Muscle of leg (tissue), 11 donors: Measurements from ENCODE around the gene NUP62. TPM values are rescaled to one million over a fixed set of nuclear protein-coding genes. Genes with fewer than 3 reads are reported as not detected.

Experiments
- DNase-seq: peaks from one replicate; pipeline ENCODE4 v3.0.0; 2013
- H3K27ac ChIP-seq: one replicate; pipeline ENCODE4 v1.5.1; 2013; ENCODE audit warnings: mild to moderate bottlenecking, low read length, control low read depth
- H3K27me3 ChIP-seq: one replicate; pipeline ENCODE4 v1.6.1; 2013; ENCODE audit warnings: low read length; ENCODE audit not compliant: control insufficient read depth, insufficient read depth
- H3K36me3 ChIP-seq: one replicate; pipeline ENCODE4 v1.6.1; 2013; ENCODE audit warnings: low read length; ENCODE audit not compliant: control insufficient read depth, insufficient read depth
- H3K4me1 ChIP-seq: one replicate; pipeline ENCODE4 v1.6.1; 2013; ENCODE audit warnings: low read length; ENCODE audit not compliant: control insufficient read depth, insufficient read depth
- H3K4me3 ChIP-seq: one replicate; pipeline ENCODE4 v1.5.1; 2013; ENCODE audit warnings: low read length, control low read depth
- H3K9me3 ChIP-seq: replicated peaks from 2 replicates; pipeline ENCODE4 v1.6.1; 2013; ENCODE audit warnings: low read depth, low read length; ENCODE audit not compliant: control insufficient read depth
- WGBS: methylation state at CpG from one replicate; pipeline ENCODE4 v1.1.5; 2013; ENCODE audit warnings: missing lambda C conversion rate; ENCODE audit not compliant: insufficient coverage; 5-methylcytosine and 5-hydroxymethylcytosine counted together
- polyA plus RNA-seq, 8 donors: library from polyadenylated mRNA; unstranded; fragments of 120-200 nt; gene quantifications; one replicate each; pipeline versions ENCODE4 v1.2.1 to v1.2.3, GENCODE V29; 2013; ENCODE audit warnings: inconsistent platforms in 1 of 8, low replicate concordance in 1 of 8; ENCODE audit not compliant: insufficient read length in 8 of 8, insufficient read depth in 1 of 8
- total RNA-seq: library from RNA; stranded (reverse); fragments of 120-200 nt; gene quantifications from one replicate; pipeline ENCODE4 v1.2.4, GENCODE V29; 2013

Gene NUP62
- total and polyA plus RNA-seq, 9 donors = 37.6 to 61.9 (median 51.7) TPM

GRCh38 chr19:49920624-49921363 is 8.5 kb downstream of the NUP62 start:
- Histone ChIP-seq H3K27ac (no peak overlapping the region), H3K9me3 (no peaks in the 10 kb centered on the region), H3K4me3 (no peak overlapping the region), H3K36me3 (peaks cover 69% of the 10 kb centered on the region), H3K27me3 (no peaks in the 10 kb centered on the region), H3K4me1 (peaks cover 34% of the 10 kb centered on the region)
- 93% methylated on average over 17 of the region's 24 CpGs for WGBS
- DNase-seq = no peak

- Histone ChIP-seq H3K27ac (no peak overlapping the region), H3K4me3 (no peak overlapping the region), H3K36me3 (peaks cover 69% of the 10 kb centered on the region), H3K4me1 (peaks cover 15% of the 10 kb centered on the region), H3K27me3 (no peaks in the 10 kb centered on the region), H3K9me3 (peaks cover 5% of the 10 kb centered on the region)
- DNase-seq = no peak
- 100% methylated on average over 3 of the region's 8 CpGs for WGBS
These were observed 11.2 kb downstream of the NUP62 start for GRCh38 chr19:49918089-49918488.

- H3K4me3 ChIP-seq = no peak overlapping the region
- H3K36me3 ChIP-seq = peaks cover 67% of the 10 kb centered on the region
- H3K9me3 ChIP-seq = peaks cover 5% of the 10 kb centered on the region
- H3K27me3 ChIP-seq = no peaks in the 10 kb centered on the region
- 69% methylated on average over 11 of the region's 21 CpGs for WGBS
- H3K4me1 ChIP-seq = peaks cover 5% of the 10 kb centered on the region
- peak; percentile 45 for DNase-seq
- no peak overlapping the region for H3K27ac ChIP-seq
These were observed 12.2 kb downstream of the NUP62 start for GRCh38 chr19:49916839-49917733.

DNA sequence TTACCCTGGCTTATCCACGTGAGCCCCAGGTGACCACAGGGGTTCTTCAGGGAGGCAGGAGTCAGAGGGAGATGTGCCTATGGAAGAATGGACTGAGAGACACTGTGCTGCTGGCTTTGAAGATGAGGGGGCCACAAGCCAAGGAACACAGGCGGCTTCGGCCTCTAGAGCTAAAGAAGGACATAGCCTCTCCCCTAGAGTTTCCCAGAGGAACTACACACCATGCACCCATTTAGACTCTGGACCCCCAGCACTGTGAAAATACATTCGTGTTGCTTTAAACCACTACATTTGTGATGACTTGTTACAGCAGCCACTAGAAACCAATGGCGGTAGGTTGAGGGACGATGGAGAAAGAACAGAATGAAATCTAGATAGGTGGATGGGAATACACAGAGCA is 14.0 kb downstream of the NUP62 start:
- Histone ChIP-seq H3K27ac (no peak overlapping the region), H3K4me1 (peaks cover 14% of the 10 kb centered on the region), H3K9me3 (peaks cover 5% of the 10 kb centered on the region), H3K36me3 (peaks cover 58% of the 10 kb centered on the region), H3K4me3 (no peak overlapping the region), H3K27me3 (no peaks in the 10 kb centered on the region)
- 97% methylated on average over 3 of the region's 6 CpGs for WGBS
- DNase-seq = no peak

- H3K36me3 ChIP-seq = peaks cover 73% of the 10 kb centered on the region
- DNase-seq = no peak
- no peak overlapping the region for H3K4me3 ChIP-seq
- no peak overlapping the region for H3K27ac ChIP-seq
- peaks cover 19% of the 10 kb centered on the region for H3K4me1 ChIP-seq
- peaks cover 5% of the 10 kb centered on the region for H3K9me3 ChIP-seq
- WGBS = 95% methylated on average over 7 of the region's 10 CpGs
- H3K27me3 ChIP-seq = no peaks in the 10 kb centered on the region
These were observed 15.6 kb downstream of the NUP62 start for GRCh38 chr19:49913720-49914119.

DNA sequence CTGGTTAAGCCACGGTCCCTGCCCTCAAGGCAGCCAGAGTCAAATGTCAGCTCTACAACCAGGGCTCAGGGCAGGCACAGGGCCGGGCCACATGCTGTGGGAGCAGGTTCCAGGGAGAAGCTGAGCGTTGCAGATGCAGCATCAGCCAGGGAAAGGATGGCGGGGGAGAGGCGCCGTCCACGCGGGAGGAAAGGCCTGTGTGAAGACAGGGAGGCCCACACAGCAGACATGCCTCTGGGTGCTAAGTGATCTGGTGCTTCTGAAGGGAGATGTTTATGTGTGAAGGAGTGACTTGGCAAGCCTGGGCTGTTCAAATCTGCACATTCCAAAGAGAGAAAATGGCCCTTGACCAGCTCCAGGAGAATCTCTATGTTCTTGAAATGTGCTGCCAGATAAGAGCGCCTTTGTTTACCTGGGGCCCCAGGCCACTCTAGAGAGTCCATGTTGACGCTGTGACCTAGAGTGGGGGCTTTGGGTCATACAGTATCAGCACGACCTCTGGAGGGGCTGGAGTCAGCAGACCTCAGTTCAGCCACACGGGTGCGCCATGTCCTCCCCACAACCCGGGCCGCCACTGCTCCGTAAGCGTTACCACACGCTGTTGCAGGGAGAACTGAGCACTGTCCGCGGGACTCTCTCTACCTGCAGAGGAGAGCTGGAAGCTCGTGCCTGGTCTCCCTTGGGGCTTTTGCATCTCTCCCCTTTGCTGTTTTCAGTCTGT is 16.2 kb downstream of the NUP62 start:
- DNase-seq = no peak
- Histone ChIP-seq H3K27me3 (no peaks in the 10 kb centered on the region), H3K4me3 (no peak overlapping the region), H3K36me3 (peaks cover 74% of the 10 kb centered on the region), H3K4me1 (peaks cover 19% of the 10 kb centered on the region), H3K9me3 (peaks cover 5% of the 10 kb centered on the region), H3K27ac (no peak overlapping the region)
- 81% methylated on average over 19 of the region's 21 CpGs for WGBS

- 51% methylated on average over 6 of the region's 9 CpGs for WGBS
- no peak overlapping the region for H3K4me3 ChIP-seq
- peaks cover 76% of the 10 kb centered on the region for H3K36me3 ChIP-seq
- peak overlapping the region; percentile 31 for H3K27ac ChIP-seq
- peak; percentile 74 for DNase-seq
- no peaks in the 10 kb centered on the region for H3K27me3 ChIP-seq
- H3K9me3 ChIP-seq = peaks cover 5% of the 10 kb centered on the region
- peaks cover 17% of the 10 kb centered on the region for H3K4me1 ChIP-seq
These were observed 17.7 kb downstream of the NUP62 start for GRCh38 chr19:49911381-49912145.

DNA sequence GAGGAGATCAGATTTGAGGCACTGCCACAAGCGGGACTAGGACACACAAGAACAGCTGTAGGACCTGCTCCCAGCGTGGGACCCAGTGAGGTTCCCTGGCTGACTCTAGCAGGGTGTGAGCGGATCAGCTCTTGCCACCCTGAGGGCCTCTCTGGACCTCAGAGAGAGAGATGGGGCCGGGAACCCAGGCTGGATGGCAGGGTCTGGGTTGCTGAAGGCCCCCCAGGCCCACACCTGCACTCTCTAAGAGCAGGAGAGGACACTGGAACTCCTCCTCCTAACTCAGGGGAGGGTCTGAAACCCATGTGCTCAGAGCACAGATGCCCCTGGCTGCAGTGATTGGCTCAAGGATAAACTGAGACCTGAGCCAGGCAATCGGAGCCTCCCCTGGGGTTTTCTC is 19.1 kb downstream of the NUP62 start:
- DNase-seq = no peak
- Histone ChIP-seq H3K9me3 (peaks cover under 1% of the 10 kb centered on the region), H3K4me3 (no peak overlapping the region), H3K36me3 (peaks cover 70% of the 10 kb centered on the region), H3K4me1 (peaks cover 17% of the 10 kb centered on the region), H3K27me3 (no peaks in the 10 kb centered on the region), H3K27ac (no peak overlapping the region)
- 79% methylated on average over 3 of the region's 5 CpGs for WGBS

DNA sequence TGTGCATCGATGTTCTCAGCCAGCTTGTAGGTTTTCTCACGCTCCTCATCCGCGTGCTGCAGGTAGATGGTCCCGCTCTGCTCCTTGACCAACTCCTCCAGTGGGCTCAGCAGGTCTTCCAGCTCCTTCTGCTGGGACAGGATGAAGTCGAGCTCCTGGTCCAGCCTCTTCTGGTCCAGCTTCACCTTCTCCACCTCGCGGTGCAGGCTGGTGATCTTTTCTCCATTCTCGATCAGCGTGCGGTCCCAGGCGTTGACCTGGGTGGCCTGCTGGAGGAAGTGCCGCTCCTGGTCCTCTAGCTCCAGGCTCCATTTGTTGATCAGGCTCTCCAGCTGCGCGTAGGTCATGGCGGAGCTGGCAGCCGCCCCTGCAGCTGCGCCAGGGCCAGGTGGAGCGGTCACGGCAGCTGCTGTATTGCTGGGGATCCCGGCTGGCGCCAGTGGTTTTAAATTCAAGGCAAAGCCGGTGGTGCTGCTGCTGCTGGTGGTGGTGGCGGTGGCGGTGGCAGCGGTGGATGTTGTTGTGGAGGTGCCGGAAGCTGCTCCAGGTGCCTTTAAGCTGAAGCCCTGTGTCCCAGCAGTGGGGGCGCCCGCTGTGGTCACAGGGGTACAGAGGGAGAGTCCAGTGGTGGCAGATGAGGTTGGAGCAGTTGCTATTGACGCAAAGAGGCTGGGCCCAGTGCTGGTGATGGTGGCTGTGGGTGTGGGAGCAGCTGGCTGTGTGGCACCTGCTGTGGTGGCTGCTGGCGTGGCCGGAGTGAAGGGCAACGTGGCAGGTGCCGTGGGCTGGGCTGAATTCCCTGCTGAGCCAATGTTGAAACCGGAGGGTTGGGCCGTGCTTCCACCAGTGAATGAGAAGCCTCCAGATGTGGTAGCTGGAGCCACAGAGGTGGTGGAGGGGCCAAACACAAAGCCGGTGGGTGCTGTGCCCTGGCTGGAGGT is 20.6 kb downstream of the NUP62 start:
- Histone ChIP-seq H3K9me3 (no peaks in the 10 kb centered on the region), H3K36me3 (peaks cover 58% of the 10 kb centered on the region), H3K4me1 (peaks cover 17% of the 10 kb centered on the region), H3K4me3 (no peak overlapping the region), H3K27ac (no peak overlapping the region), H3K27me3 (no peaks in the 10 kb centered on the region)
- 95% methylated on average over 37 of the region's 37 CpGs for WGBS
- DNase-seq = no peak
